GM13977 (cell line): Measurements from ENCODE around the gene SLC6A8.
A peak's percentile ranks its signal among the peaks of the same experiment; 100 is the strongest.

ENCODE experiments used
- DNase-seq: peaks from one replicate; pipeline ENCODE4 v3.0.0; 2012; ENCODE audit warnings: low spot score
- in situ Hi-C: fragments of 300-500 bp; cut with MboI; formaldehyde crosslinking; loops from one replicate; pipeline ENCODE4 v1.12.0; 2022; ENCODE audit warnings: low sequenced_read_pairs, low pct_unique_long_range_greater_than_20kb, mixed read lengths, inconsistent platforms; ENCODE audit not compliant: unreplicated experiment
- TF ChIP-seq, protein P1 (sequence below): IDR thresholded peaks from 2 replicates; pipeline ENCODE4 v1.5.1; 2012; ENCODE audit warnings: mild to moderate bottlenecking, control low read depth; ENCODE audit not compliant: insufficient read depth; ENCODE audit errors: extremely low read depth, missing control alignments

The SLC6A8 gene

DNA sequence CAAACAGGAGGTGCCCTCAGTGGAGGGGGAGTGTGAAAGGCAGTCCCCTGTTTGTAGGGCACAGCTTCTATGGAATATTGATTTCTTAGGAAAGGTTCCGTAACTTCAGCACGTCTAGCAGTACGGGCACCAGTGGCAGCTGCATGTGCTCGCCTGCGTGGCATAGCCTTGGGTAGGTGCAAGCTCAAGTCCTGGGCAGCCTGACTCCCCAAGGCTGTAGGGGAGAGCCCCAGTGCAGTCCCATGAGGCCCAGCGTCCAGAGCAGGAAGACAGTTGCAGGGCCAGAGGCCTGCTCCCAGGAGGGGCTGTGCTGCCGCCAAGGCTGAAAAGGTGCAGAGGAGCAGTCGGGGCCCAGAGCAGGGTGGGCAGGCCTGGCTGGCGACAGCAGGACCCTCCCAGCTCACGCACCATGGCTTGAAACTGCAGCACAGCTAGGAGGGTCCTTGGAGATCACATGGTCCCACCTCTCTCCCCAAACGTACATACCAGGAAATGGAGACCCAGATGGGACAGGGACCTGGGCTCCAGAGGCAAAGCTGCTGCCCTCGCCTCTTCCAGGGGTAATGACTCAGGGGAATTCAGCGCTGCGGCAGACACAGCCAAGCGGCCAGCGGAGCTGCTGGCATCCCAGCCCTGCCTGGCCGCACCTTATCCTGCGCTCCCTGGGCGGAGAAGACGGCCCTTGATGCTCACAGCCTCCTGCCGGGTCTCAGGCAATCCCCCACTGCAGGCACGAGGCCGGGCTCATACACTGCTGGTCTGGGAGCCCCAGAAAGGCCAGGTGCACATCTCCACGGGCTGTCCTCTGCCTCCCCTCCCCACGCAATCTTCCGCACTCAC lies 46.8 kb upstream of the SLC6A8 start:
- TF ChIP-seq, protein P1, sequence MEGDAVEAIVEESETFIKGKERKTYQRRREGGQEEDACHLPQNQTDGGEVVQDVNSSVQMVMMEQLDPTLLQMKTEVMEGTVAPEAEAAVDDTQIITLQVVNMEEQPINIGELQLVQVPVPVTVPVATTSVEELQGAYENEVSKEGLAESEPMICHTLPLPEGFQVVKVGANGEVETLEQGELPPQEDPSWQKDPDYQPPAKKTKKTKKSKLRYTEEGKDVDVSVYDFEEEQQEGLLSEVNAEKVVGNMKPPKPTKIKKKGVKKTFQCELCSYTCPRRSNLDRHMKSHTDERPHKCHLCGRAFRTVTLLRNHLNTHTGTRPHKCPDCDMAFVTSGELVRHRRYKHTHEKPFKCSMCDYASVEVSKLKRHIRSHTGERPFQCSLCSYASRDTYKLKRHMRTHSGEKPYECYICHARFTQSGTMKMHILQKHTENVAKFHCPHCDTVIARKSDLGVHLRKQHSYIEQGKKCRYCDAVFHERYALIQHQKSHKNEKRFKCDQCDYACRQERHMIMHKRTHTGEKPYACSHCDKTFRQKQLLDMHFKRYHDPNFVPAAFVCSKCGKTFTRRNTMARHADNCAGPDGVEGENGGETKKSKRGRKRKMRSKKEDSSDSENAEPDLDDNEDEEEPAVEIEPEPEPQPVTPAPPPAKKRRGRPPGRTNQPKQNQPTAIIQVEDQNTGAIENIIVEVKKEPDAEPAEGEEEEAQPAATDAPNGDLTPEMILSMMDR = no peak
- peak; percentile 20 for DNase-seq
- in situ Hi-C loops = no loop called here

DNA sequence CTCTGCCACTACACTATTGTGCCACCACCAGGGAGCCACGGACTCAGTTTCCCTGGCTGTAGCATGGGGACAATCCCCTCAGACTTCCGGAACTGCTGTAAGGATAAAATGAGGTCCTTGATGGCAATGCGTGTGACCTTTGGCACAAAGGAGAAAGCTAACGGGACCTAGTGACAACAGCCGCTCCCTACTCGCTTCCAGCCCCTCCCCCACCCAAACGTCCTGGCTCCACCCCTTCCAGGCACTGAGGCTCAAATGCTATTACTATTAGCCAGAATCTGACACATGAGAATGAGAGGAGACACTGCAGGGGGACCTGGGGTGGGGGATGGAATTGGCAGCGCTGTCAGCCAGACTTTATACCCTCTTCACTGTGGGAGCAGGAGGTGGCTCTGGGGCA lies 46.1 kb upstream of the SLC6A8 start:
- no peak for DNase-seq

DNA sequence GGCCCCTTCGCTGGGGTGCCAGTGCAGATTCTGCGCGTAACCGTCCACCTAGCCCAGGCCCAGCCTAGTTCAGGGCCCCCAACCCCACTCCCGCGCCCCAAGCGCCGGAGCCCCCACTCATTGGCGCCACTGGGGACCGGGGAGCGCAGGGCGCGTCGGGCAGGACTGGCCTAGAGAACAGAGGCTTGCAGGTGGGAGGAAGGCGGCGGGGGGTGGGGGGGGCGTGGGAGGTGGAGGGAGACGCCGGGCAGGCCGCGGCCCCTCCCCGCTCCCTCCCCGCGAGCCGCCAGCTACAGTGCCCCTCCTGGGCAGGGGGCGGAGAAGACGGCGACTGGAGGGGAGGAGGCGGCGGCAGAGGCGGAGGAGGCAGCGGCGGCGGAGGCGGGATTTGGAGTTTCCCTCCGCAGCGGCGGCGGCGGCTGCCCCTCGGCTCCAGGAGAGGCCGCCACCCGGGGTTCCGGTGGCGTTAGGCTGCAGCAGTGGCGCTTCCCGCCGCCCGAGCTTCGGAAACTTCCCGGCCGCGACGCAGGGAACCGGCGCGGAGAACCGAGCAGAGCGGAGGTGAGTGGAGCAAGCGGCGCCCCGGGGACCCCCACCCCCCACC lies 45.6 kb upstream of the SLC6A8 start:
- TF ChIP-seq, protein P1 = no peak
- in situ Hi-C loops = no loop called here
- peak; percentile 57 for DNase-seq

More for the DNA sequence above, 46.1 kb upstream of the SLC6A8 start:
- TF ChIP-seq, protein P1 = no peak
- in situ Hi-C loops = no loop called here

DNA sequence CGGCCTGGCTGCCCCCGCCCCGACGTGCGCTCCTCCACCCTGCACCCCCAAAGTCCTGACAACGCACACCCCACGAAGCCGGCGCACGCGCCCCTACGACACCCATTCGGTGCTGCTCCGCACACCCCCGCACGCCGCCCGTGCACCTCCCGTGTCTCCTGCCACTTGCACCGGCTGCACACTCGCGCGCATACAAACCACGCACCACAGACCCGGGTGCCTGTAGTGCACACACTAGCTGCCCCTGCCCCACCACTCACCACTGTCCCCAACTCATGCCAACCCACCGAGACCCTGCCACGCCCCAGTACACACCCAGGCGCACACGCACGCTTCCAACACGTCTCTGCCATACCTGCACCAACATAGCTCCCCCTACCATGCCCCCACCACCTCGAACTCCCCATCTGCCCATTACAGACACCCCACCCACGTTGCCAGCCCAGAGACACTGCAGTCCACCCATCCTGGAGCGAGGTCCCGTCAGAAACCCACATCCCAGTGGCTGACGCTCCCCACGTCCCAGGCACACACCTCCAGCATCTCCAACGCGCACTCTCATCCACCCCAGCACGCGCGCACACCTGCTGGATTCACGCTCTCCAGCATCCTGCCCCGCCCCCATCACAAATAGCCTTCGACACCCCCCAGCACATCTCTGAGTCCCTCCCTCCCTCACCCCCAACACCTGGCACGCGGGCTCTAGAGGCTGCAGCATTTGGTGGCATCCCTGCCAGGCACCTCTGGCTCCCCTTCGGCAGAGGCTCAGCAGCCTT lies 44.9 kb upstream of the SLC6A8 start:
- TF ChIP-seq, protein P1 = no peak
- DNase-seq = no peak
- in situ Hi-C loops = no loop called here

DNA sequence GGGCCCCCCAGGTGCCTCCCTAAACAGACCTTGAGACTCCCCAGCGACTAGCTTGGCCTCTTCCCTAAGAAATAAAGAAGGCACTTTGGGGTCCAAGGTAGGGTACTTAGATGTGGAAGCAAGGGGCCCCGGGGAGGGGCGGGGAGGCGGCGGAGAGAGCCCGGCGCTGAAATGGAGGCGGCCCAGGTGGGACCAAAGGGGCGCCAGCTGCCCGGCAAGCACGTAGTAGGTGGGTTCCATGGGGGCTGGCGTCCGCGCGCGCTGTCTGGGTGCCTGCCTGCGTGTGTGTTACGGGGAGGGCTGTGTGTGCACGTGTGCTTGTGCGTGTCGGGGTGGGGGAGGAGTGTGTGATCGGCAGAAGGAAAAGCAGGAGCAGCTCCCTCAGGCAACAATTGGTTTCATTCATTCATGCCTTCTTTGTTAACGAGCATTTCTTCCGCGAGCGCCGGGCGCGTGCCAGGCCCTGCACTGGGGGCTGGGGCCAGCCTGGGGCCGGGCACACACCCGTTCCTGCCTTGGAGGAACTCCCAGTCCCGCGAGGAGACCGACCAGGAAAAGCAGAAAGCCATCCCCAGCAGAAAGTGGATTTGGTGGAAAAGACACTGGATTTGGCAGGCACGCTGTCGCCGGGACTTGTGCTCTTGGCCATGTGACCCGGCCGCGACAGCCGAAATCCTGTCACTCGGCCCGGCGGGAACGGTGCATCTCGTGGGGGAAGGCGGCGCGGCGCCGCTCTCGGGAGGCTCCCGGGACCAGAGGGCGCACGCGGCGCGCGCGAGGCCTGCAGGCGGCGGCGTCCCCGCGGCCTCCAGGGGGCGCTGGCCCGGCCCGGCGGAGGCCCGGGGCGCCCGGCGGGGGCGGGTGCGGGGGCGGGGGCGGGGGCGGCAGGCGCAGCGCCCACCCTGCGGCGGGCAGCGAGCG lies 44.0 kb upstream of the SLC6A8 start:
- no peak for DNase-seq
- in situ Hi-C loops = no loop called here
- TF ChIP-seq, protein P1 = peak; percentile 35
